Endometrium (tissue), 2 donors: ENCODE results near the gene SLC22A31.

Experiments
- FAIRE-seq: peaks from 2 replicates; lab custom pipeline; 2012; peaks lifted over from hg19 to GRCh38; lab: Jason Lieb, UNC
- donor health status: control.
- donor health status: control.

The SLC22A31 gene

GRCh38 chr16:89216315-89217137, 16.2 kb upstream of the SLC22A31 start:
- FAIRE-seq, result no peak

- no peak for FAIRE-seq
Measured at GRCh38 chr16:89210904-89211515, 10.7 kb upstream of the SLC22A31 start.

- no peak for FAIRE-seq
Measured at GRCh38 chr16:89210165-89210903, 10.0 kb upstream of the SLC22A31 start.

GRCh38 chr16:89209522-89210044, 9.2 kb upstream of the SLC22A31 start:
- no peak for FAIRE-seq

- FAIRE-seq, result no peak
Measured at GRCh38 chr16:89207993-89208392, 7.7 kb upstream of the SLC22A31 start.

GRCh38 chr16:89202422-89203215, 2.3 kb upstream of the SLC22A31 start:
- no peak for FAIRE-seq

GRCh38 chr16:89201439-89202377, 1.4 kb upstream of the SLC22A31 start:
- no peak for FAIRE-seq

GRCh38 chr16:89200850-89201411, 594 bp upstream of the SLC22A31 start:
- no peak for FAIRE-seq

- FAIRE-seq, result no peak
Measured at GRCh38 chr16:89199241-89200123, 855 bp downstream of the SLC22A31 start.

GRCh38 chr16:89198417-89199240, 1.7 kb downstream of the SLC22A31 start:
- FAIRE-seq, result no peak

GRCh38 chr16:89197633-89198416, 2.5 kb downstream of the SLC22A31 start:
- no peak for FAIRE-seq

GRCh38 chr16:89197033-89197632, 3.2 kb downstream of the SLC22A31 start:
- FAIRE-seq, result no peak

GRCh38 chr16:89195521-89196171, 4.7 kb downstream of the SLC22A31 start:
- FAIRE-seq, result no peak

- FAIRE-seq, result no peak
Measured at GRCh38 chr16:89194340-89195311, 5.7 kb downstream of the SLC22A31 start.

GRCh38 chr16:89193576-89194293, 6.6 kb downstream of the SLC22A31 start:
- no peak for FAIRE-seq
